ENCODE results near the gene TMEM263. TPM values are rescaled to one million over a fixed set of nuclear protein-coding genes. Genes with fewer than 3 reads are reported as not detected.

TMEM263 gene
- total and polyA plus RNA-seq, 2 of the 8 experiments (the other 6 are each of a cell fraction or from before 2014, with no cell fraction given), result 2.9 to 12.3 TPM

DNA sequence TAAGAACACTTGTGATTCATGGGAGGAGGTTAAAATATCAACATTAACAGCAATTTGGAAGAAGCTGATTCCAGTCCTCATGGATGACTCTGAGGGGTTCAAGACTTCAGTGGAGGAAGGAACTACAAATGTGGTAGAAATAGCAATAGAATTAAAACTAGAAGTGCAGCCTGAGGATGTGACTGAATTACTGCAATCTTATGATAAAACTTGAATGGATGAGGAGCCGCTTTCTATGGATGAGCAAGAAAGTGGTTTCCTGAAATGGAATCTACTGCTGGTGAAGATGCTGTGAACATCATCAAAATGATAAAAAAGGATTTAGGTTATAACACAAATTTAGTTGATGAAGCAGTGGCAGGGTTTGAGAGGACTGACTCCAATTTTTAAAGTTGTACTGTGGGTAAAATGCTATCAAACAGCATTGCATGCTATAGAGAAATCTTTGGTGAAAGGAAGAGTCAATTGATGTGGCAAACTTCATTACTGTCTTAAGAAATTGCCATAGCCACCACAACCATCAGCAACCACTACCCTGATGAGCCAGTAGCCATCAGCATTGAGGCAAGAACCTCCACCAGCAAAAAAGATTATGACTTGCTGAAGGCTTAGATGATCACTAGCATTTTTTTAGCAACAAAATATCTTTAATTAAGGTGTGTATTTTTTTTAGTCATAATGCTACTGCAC is 57.2 kb downstream of the TMEM263 start:
- DNase-seq (ENCODE audit: low read depth in 1 of 2, low spot score in 2 of 2), result no peak
- Histone ChIP-seq H4K8ac (ENCODE audit: extremely low read depth, insufficient read depth, low read length) (no peak overlapping the region), H3K4me3 (ENCODE audit: extremely low read depth in 1 of 4, insufficient read depth in 2 of 4, low read depth in 3 of 4, low read length in 4 of 4) (no peak overlapping the region), H4K5ac (ENCODE audit: insufficient read length, low read depth, low read length) (no peak overlapping the region), H3K79me2 (ENCODE audit: control insufficient read depth in 1 of 2, insufficient read depth in 2 of 2, low read length in 2 of 2) (no peaks in the 10 kb centered on the region), H3K14ac (ENCODE audit: insufficient read length) (no peak overlapping the region), H3K23ac (ENCODE audit: insufficient read length) (no peak overlapping the region), H2BK20ac (ENCODE audit: low read length) (no peak overlapping the region), H3K4me2 (ENCODE audit: insufficient read depth in 1 of 2, low read depth in 2 of 2, low read length in 2 of 2) (no peak overlapping the region), H3K27ac (ENCODE audit: low read depth, low read length) (no peak overlapping the region), H2BK5ac (ENCODE audit: low read depth, low read length) (no peak overlapping the region), H3K56ac (replicated peaks; ENCODE audit: insufficient read length, low read depth, low read length) (no peak overlapping the region), H3K4ac (replicated peaks; ENCODE audit: insufficient read length, low read depth, low read length) (no peak overlapping the region), H2AK5ac (ENCODE audit: low read depth, low read length) (no peak overlapping the region), H3K18ac (ENCODE audit: extremely low read depth, low read length) (no peak overlapping the region), H4K20me1 (replicated peaks in 1 of 2; ENCODE audit: control insufficient read depth in 1 of 2, insufficient read depth in 2 of 2, low read length in 2 of 2) (no peaks in the 10 kb centered on the region), H3K27me3 (replicated peaks in 1 of 4; ENCODE audit: control insufficient read depth in 3 of 4, extremely low read depth in 1 of 4, insufficient read depth in 3 of 4, low read length in 3 of 4) (no peaks in the 10 kb centered on the region), H2BK120ac (replicated peaks; ENCODE audit: low read depth, low read length) (no peak overlapping the region), H3K9me3 (ENCODE audit: insufficient read depth in 2 of 2, low read depth in 1 of 2, low read length in 1 of 2) (no peaks in the 10 kb centered on the region), H3K4me1 (replicated peaks in 1 of 4; ENCODE audit: control insufficient read depth in 3 of 4, insufficient read depth in 4 of 4, low read length in 3 of 4) (no peaks in the 10 kb centered on the region), H2AFZ (ENCODE audit: low read length) (no peak overlapping the region), H3K36me3 (ENCODE audit: control insufficient read depth in 2 of 4, insufficient read depth in 4 of 4, low read length in 3 of 4) (no peaks in the 10 kb centered on the region), H2BK12ac (ENCODE audit: low read depth, low read length) (no peak overlapping the region), H4K91ac (replicated peaks; ENCODE audit: insufficient read length, low read length) (no peak overlapping the region), H3K9ac (replicated peaks in 1 of 4; ENCODE audit: extremely low read depth in 1 of 4, low read depth in 3 of 4, low read length in 3 of 4) (no peak overlapping the region), H3K79me1 (ENCODE audit: low read depth, low read length) (no peaks in the 10 kb centered on the region), H3K23me2 (ENCODE audit: low read depth, low read length) (no peaks in the 10 kb centered on the region), H2BK15ac (ENCODE audit: low read length) (no peak overlapping the region)
- CTCF ChIA-PET (ENCODE audit: partially characterized antibody), result interaction anchor here (0.8 to 3.0 kb wide), 5 partner anchors 8 to 392 kb away, joined by 3 to 13 read pairs (median 3); no protein-coding TSS in a partner anchor
- POLR2A ChIA-PET (ENCODE audit: partially characterized antibody), result no interaction called here
- WGBS, 2 experiments (ENCODE audit: extremely low coverage in 1 of 2, insufficient coverage in 1 of 2, insufficient read length in 1 of 2, insufficient replicate concordance in 2 of 2, low coverage in 1 of 2, low lambda C conversion rate in 2 of 2, missing lambda C conversion rate in 1 of 2), result 92% methylated on average over 1 of the region's 1 CpG; no CpG with 5 or more reads in 1 of the 2 experiments
- no peak for FAIRE-seq
- TF ChIP-seq, protein P1, sequence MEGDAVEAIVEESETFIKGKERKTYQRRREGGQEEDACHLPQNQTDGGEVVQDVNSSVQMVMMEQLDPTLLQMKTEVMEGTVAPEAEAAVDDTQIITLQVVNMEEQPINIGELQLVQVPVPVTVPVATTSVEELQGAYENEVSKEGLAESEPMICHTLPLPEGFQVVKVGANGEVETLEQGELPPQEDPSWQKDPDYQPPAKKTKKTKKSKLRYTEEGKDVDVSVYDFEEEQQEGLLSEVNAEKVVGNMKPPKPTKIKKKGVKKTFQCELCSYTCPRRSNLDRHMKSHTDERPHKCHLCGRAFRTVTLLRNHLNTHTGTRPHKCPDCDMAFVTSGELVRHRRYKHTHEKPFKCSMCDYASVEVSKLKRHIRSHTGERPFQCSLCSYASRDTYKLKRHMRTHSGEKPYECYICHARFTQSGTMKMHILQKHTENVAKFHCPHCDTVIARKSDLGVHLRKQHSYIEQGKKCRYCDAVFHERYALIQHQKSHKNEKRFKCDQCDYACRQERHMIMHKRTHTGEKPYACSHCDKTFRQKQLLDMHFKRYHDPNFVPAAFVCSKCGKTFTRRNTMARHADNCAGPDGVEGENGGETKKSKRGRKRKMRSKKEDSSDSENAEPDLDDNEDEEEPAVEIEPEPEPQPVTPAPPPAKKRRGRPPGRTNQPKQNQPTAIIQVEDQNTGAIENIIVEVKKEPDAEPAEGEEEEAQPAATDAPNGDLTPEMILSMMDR (IDR thresholded peaks at IDR 0.05; ENCODE audit: control extremely low read depth in 1 of 3, insufficient read depth in 1 of 3, low read depth in 1 of 3, low read length in 3 of 3), result no peak
- TF ChIP-seq, protein P2, sequence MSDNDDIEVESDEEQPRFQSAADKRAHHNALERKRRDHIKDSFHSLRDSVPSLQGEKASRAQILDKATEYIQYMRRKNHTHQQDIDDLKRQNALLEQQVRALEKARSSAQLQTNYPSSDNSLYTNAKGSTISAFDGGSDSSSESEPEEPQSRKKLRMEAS (IDR thresholded peaks at IDR 0.05), result no peak
- no peak for TF ChIP-seq CBX5 (IDR thresholded peaks at IDR 0.05; ENCODE audit: low read depth, low read length)
- TF ChIP-seq KDM5A (IDR thresholded peaks at IDR 0.05; ENCODE audit: low read length), result no peak
- TF ChIP-seq SRF (IDR thresholded peaks at IDR 0.05; ENCODE audit: low read depth, low read length), result no peak
- TF ChIP-seq GABPA (IDR thresholded peaks at IDR 0.05; ENCODE audit: borderline replicate concordance, insufficient read depth, low read length), result no peak
- TF ChIP-seq CHD2 (IDR thresholded peaks at IDR 0.05; ENCODE audit: low read length), result no peak
- TF ChIP-seq BACH1 (IDR thresholded peaks at IDR 0.05; ENCODE audit: low read length), result no peak
- no peak for TF ChIP-seq CTBP2 (IDR thresholded peaks at IDR 0.05; ENCODE audit: borderline replicate concordance, insufficient read depth, insufficient read length, low read length)
- no peak for TF ChIP-seq SP4 (IDR thresholded peaks at IDR 0.05; ENCODE audit: low read length)
- no peak for TF ChIP-seq POLR2A (IDR thresholded peaks at IDR 0.05; ENCODE audit: control extremely low read depth in 1 of 2, low read depth in 2 of 2, low read length in 2 of 2)

Data from H1 (cell line).